Endothelial cell of umbilical vein (primary cell): Measurements from ENCODE around the gene NPLOC4. TPM values are rescaled to one million over a fixed set of nuclear protein-coding genes. Genes with fewer than 3 reads are reported as not detected.

Source experiments
- BruUV-seq: library from RNA; stranded (reverse); fragments of 400-500 nt; replicated peaks from 2 replicates; lab custom pipeline; 2021; lab: Mats Ljungman, UMichigan
- CTCF ChIA-PET: fragments of 300-600, 350-600 bp; sonication (Branson Sonifier 250); formaldehyde crosslinking; loops from one replicate; lab custom pipeline; 2021; ENCODE audit warnings: antibody characterized with exemption, inconsistent platforms; lab: Charles Lee
- POLR2A ChIA-PET: fragments of 300-600, 350-600 bp; sonication (Branson Sonifier 250); formaldehyde crosslinking; loops from one replicate; lab custom pipeline; 2021; ENCODE audit warnings: antibody characterized with exemption, inconsistent platforms; lab: Charles Lee
- DNase-seq: peaks from one replicate; pipeline ENCODE4 v3.0.0-alpha.2; 2011; ENCODE audit warnings: low read depth, low spot score
- FAIRE-seq: peaks from 2 replicates; lab custom pipeline; 2011; peaks lifted over from hg19 to GRCh38; lab: Jason Lieb, UNC
- H2AFZ ChIP-seq: 2 replicates; pipeline ENCODE4 v1.6.0; 2012; ENCODE audit warnings: low read depth, low read length, control low read depth, inconsistent platforms
- H3K27ac ChIP-seq: 2 replicates; pipeline ENCODE4 v1.5.1; 2011; ENCODE audit warnings: low read depth, mild to moderate bottlenecking, control low read depth, low read length, moderate library complexity; ENCODE audit not compliant: insufficient read depth
- H3K27me3 ChIP-seq, 2 experiments: 2 replicates each; pipeline versions ENCODE4 v1.6.0 to v1.6.1; 2011; ENCODE audit warnings: low read length in 2 of 2, mixed read lengths in 1 of 2; ENCODE audit not compliant: control insufficient read depth in 2 of 2, insufficient read depth in 2 of 2
- H3K36me3 ChIP-seq, 2 experiments: 2 replicates in 1 of 2; 3 replicates in 1 of 2; pipeline ENCODE4 v1.5.1; 2011; ENCODE audit warnings: low read length in 2 of 2, mild to moderate bottlenecking in 1 of 2, moderate library complexity in 1 of 2; ENCODE audit not compliant: control insufficient read depth in 2 of 2, insufficient read depth in 2 of 2; ENCODE audit errors: extremely low read depth in 1 of 2
- H3K4me1 ChIP-seq: 3 replicates; pipeline ENCODE4 v1.5.1; 2011; ENCODE audit warnings: mild to moderate bottlenecking, low read length; ENCODE audit not compliant: control insufficient read depth, insufficient read depth; ENCODE audit errors: extremely low read depth
- H3K4me2 ChIP-seq: 2 replicates; pipeline ENCODE4 v1.6.1; 2011; ENCODE audit warnings: low read length, control low read depth, mixed read lengths; ENCODE audit not compliant: insufficient read depth
- H3K4me3 ChIP-seq, 3 experiments: fragments of 200-600 bp in 1 of 3; sonication (generic), shearing (Covaris generic) in 1 of 3; replicated peaks in 1 of 3; 2 replicates each; pipeline ENCODE4 v1.5.1; 2011 to 2016; ENCODE audit warnings: control low read depth in 3 of 3, low read length in 3 of 3, mild to moderate bottlenecking in 2 of 3, inconsistent platforms in 1 of 3, low read depth in 1 of 3, moderate library complexity in 1 of 3; ENCODE audit not compliant: insufficient read depth in 1 of 3
- H3K79me2 ChIP-seq: 2 replicates; pipeline ENCODE4 v1.6.0; 2012; ENCODE audit warnings: low read length, inconsistent platforms; ENCODE audit not compliant: control insufficient read depth, insufficient read depth
- H3K9ac ChIP-seq: replicated peaks from 2 replicates; pipeline ENCODE3; 2011; ENCODE audit warnings: low read length, control low read depth; ENCODE audit not compliant: insufficient read depth; ENCODE audit errors: extremely low read depth
- H3K9me1 ChIP-seq: replicated peaks from 3 replicates; pipeline ENCODE4 v1.6.0; 2011; ENCODE audit warnings: mild to moderate bottlenecking, low read length; ENCODE audit not compliant: control insufficient read depth, insufficient read depth; ENCODE audit errors: extremely low read depth
- H3K9me3 ChIP-seq: replicated peaks from 2 replicates; pipeline ENCODE4 v1.5.1; 2012; ENCODE audit warnings: low read length, inconsistent platforms; ENCODE audit not compliant: control insufficient read depth, insufficient read depth
- H4K20me1 ChIP-seq: replicated peaks from 2 replicates; pipeline ENCODE3; 2011; ENCODE audit warnings: mild to moderate bottlenecking, low read length; ENCODE audit not compliant: control insufficient read depth, insufficient read depth; ENCODE audit errors: extremely low read depth
- CTCF ChIP-seq, 2 donors: IDR thresholded peaks; 1 replicate in 1 of 2; 2 replicates in 1 of 2; pipeline ENCODE4 v1.5.1; 2011; ENCODE audit warnings: low read length in 2 of 2, mild to moderate bottlenecking in 2 of 2, moderate library complexity in 2 of 2, control low read depth in 1 of 2, inconsistent platforms in 1 of 2, low read depth in 1 of 2; ENCODE audit not compliant: insufficient read depth in 1 of 2; ENCODE audit errors: extremely low read depth in 1 of 2
- EZH2 ChIP-seq: IDR thresholded peaks from 2 replicates; pipeline ENCODE4 v1.6.1; 2012; ENCODE audit warnings: borderline replicate concordance, low read depth, mild to moderate bottlenecking, moderate library complexity, low read length, inconsistent platforms; ENCODE audit not compliant: severe bottlenecking
- FOS ChIP-seq: IDR thresholded peaks from 2 replicates; pipeline ENCODE4 v1.6.1; 2011; ENCODE audit warnings: mild to moderate bottlenecking, low read length, moderate library complexity, borderline replicate concordance; ENCODE audit not compliant: insufficient read depth
- GATA2 ChIP-seq: IDR thresholded peaks from 2 replicates; pipeline ENCODE4 v1.7.0; 2011; ENCODE audit warnings: low read depth, mild to moderate bottlenecking, moderate library complexity, mixed read lengths, low read length; ENCODE audit not compliant: insufficient read length, insufficient read depth
- JUN ChIP-seq: IDR thresholded peaks from 2 replicates; pipeline ENCODE4 v1.6.1; 2011; ENCODE audit warnings: borderline replicate concordance, low read depth; ENCODE audit not compliant: insufficient read length, insufficient read depth
- MAX ChIP-seq: IDR thresholded peaks from 2 replicates; pipeline ENCODE4 v1.6.1; 2011; ENCODE audit not compliant: insufficient read depth, insufficient read length
- MYC ChIP-seq: IDR thresholded peaks from one replicate; pipeline ENCODE4 v1.6.1; 2011; ENCODE audit warnings: mild to moderate bottlenecking, low read depth, low read length
- POLR2A ChIP-seq: IDR thresholded peaks from 2 replicates; pipeline ENCODE4 v1.6.1; 2012; ENCODE audit warnings: low read depth, mild to moderate bottlenecking, control low read depth, low read length
- POLR2AphosphoS5 ChIP-seq: IDR thresholded peaks from 2 replicates; pipeline ENCODE4 v1.6.1; 2012; ENCODE audit warnings: low read depth, mild to moderate bottlenecking, control low read depth, low read length, moderate library complexity; ENCODE audit not compliant: insufficient read depth
- dilution Hi-C: fragments of 300-500 bp; cut with MboI; formaldehyde crosslinking; loops from one replicate; pipeline ENCODE4 v1.15.0; 2019; ENCODE audit warnings: low sequenced_read_pairs; ENCODE audit not compliant: extremely low pct_ligation_motif_present
- intact Hi-C: fragments of 100-400 bp; cut with micrococcal nuclease; formaldehyde crosslinking; loops from one replicate; pipeline ENCODE4 v1.10.0; 2022
- polyA plus RNA-seq, 4 experiments: library from polyadenylated mRNA; depleted of rRNA in 3 of 4; stranded (reverse) in 3 of 4; unstranded in 1 of 4; fragments of >200 nt; gene quantifications; 2 replicates each; pipeline versions ENCODE4 v1.2.1 to v1.2.3, GENCODE V29; 2011 to 2012; ENCODE audit warnings: missing spikeins in 1 of 4
- total RNA-seq: library from RNA; stranded (reverse); gene quantifications from 2 replicates; pipeline ENCODE4 v1.2.3, GENCODE V29; 2021

NPLOC4 gene
- total and polyA plus RNA-seq, 2 donors (not counting 3 experiments of a cell fraction or from before 2014, with no cell fraction given): 150 to 175 TPM

- peaks cover 4 to 37% of the 10 kb centered on the region in 2 experiments for H3K36me3 ChIP-seq
- H3K27me3 ChIP-seq: no peaks in the 10 kb centered on the region
- no peak overlapping the region for H3K4me3 ChIP-seq
- H3K79me2 ChIP-seq: peaks cover 11% of the 10 kb centered on the region
- TF ChIP-seq JUN (no peak), CTCF (IDR thresholded peaks at IDR 0.05; ENCODE audit: extremely low read depth in 1 of 2, insufficient read depth in 1 of 2, low read depth in 1 of 2, low read length in 2 of 2) (no peak), GATA2 (no peak), POLR2AphosphoS5 (no peak), FOS (no peak), EZH2 (no peak), POLR2A (no peak), MAX (no peak), MYC (no peak)
- H4K20me1 ChIP-seq: no peaks in the 10 kb centered on the region
- H3K9me1 ChIP-seq: no peaks in the 10 kb centered on the region
- intact Hi-C loops (no loop called here), dilution Hi-C loops (no loop called here)
- no peak overlapping the region for H3K4me2 ChIP-seq
- H3K9me3 ChIP-seq: no peaks in the 10 kb centered on the region
- POLR2A ChIA-PET: no interaction called here
- H3K4me1 ChIP-seq: peaks cover 8% of the 10 kb centered on the region
- DNase-seq (no peak), FAIRE-seq (no peak)
- CTCF ChIA-PET: no interaction called here
- H2AFZ ChIP-seq: no peak overlapping the region
- no TSS peak for BruUV-seq
- H3K27ac ChIP-seq: no peak overlapping the region
- H3K9ac ChIP-seq: no peak overlapping the region
These were observed 35.6 kb upstream of the NPLOC4 start for GRCh38 chr17:81672504-81672903.
